ENCODE results near the gene DNASE1L1.

DNA sequence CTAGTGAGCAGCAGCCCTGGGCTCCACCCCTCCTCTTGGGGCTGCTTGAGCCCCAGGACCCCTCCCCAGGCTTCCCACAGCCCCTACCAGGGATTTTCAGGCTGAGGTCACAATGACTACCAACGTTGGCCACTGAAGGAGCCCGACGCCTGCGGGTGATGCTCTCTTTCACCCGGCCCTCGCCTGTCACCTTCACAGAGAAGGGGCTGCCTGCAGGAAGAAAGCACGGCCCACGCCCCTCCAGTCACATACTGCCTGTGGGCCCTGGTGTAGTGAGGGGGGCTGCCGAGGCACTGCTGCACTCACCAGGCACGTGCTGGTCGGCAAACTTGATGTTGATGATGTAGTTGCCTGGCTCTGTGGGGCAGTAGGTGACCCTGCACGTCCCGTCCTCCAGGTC, 56.6 kb downstream of the DNASE1L1 start:
- TF ChIP-seq, protein P1, sequence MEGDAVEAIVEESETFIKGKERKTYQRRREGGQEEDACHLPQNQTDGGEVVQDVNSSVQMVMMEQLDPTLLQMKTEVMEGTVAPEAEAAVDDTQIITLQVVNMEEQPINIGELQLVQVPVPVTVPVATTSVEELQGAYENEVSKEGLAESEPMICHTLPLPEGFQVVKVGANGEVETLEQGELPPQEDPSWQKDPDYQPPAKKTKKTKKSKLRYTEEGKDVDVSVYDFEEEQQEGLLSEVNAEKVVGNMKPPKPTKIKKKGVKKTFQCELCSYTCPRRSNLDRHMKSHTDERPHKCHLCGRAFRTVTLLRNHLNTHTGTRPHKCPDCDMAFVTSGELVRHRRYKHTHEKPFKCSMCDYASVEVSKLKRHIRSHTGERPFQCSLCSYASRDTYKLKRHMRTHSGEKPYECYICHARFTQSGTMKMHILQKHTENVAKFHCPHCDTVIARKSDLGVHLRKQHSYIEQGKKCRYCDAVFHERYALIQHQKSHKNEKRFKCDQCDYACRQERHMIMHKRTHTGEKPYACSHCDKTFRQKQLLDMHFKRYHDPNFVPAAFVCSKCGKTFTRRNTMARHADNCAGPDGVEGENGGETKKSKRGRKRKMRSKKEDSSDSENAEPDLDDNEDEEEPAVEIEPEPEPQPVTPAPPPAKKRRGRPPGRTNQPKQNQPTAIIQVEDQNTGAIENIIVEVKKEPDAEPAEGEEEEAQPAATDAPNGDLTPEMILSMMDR (IDR thresholded peaks at IDR 0.05; ENCODE audit: poor library complexity, severe bottlenecking) = no peak
- TF ChIP-seq POLR2AphosphoS5 (IDR thresholded peaks at IDR 0.05) (no peak), SMC3 (conservative IDR thresholded peaks at IDR 0.05; ENCODE audit: poor library complexity) (no peak), EP300 (conservative IDR thresholded peaks at IDR 0.05; ENCODE audit: poor library complexity, severe bottlenecking) (no peak), RAD21 (conservative IDR thresholded peaks at IDR 0.05) (no peak), TAF1 (IDR thresholded peaks at IDR 0.05; ENCODE audit: low read depth) (no peak)

All from neural cell (in vitro differentiated cells).